ENCODE measurements around the gene S1PR4. TPM values are rescaled to one million over a fixed set of nuclear protein-coding genes. Genes with fewer than 3 reads are reported as not detected.
A peak's percentile ranks its signal among the peaks of the same experiment; 100 is the strongest.

Gene S1PR4
- total and polyA plus RNA-seq, 2 donors from 2014 or later, result 0.67 to 5.1 TPM

DNA sequence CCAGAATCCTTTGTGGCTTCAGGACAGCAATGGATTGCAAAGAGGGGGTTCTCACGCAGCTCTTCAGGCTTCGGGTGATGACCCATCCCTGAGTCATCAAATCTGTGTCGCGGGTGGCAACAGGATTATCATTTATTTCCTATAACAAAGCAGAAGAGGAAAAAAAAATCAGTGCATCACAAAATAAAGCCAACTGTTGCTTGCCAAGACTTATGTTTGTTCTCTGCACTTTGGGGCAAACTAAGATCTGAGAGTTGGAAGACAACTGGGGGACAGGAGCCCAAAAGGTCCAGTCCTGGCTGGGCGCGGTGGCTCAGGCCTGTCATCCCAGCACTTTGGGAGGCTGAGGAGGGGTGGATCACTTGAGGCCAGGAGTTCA lies 36.3 kb upstream of the S1PR4 start:
- intact Hi-C loops (cut with DNase I), result no loop called here
- Histone ChIP-seq H3K9ac (ENCODE audit: low read length in 3 of 3) (no peak overlapping the region), H3K4me3 (ENCODE audit: low read length in 3 of 3) (no peak overlapping the region), H3K27ac (ENCODE audit: low read depth in 2 of 2, low read length in 2 of 2) (peak overlapping the region; percentile 76 to 82), H3K36me3 (ENCODE audit: control insufficient read depth in 2 of 3, insufficient read depth in 3 of 3, low read length in 3 of 3) (no peaks in the 10 kb centered on the region), H3K27me3 (ENCODE audit: control insufficient read depth, insufficient read depth, low read length) (no peaks in the 10 kb centered on the region), H3K9me3 (ENCODE audit: control insufficient read depth in 2 of 3, insufficient read depth in 1 of 3, low read length in 3 of 3) (peaks cover 0 to 4% (median 0%) of the 10 kb centered on the region in 3 donors), H3K4me1 (ENCODE audit: control insufficient read depth in 2 of 3, insufficient read depth in 2 of 3, low read depth in 1 of 3, low read length in 3 of 3) (peaks cover 0 to 7% (median 4%) of the 10 kb centered on the region in 3 donors)
- TF ChIP-seq, protein P1, sequence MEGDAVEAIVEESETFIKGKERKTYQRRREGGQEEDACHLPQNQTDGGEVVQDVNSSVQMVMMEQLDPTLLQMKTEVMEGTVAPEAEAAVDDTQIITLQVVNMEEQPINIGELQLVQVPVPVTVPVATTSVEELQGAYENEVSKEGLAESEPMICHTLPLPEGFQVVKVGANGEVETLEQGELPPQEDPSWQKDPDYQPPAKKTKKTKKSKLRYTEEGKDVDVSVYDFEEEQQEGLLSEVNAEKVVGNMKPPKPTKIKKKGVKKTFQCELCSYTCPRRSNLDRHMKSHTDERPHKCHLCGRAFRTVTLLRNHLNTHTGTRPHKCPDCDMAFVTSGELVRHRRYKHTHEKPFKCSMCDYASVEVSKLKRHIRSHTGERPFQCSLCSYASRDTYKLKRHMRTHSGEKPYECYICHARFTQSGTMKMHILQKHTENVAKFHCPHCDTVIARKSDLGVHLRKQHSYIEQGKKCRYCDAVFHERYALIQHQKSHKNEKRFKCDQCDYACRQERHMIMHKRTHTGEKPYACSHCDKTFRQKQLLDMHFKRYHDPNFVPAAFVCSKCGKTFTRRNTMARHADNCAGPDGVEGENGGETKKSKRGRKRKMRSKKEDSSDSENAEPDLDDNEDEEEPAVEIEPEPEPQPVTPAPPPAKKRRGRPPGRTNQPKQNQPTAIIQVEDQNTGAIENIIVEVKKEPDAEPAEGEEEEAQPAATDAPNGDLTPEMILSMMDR (IDR thresholded peaks at IDR 0.05; ENCODE audit: borderline replicate concordance, extremely low read depth, insufficient read depth), result no peak
- FAIRE-seq (no peak), DNase-seq (no peak)

DNA sequence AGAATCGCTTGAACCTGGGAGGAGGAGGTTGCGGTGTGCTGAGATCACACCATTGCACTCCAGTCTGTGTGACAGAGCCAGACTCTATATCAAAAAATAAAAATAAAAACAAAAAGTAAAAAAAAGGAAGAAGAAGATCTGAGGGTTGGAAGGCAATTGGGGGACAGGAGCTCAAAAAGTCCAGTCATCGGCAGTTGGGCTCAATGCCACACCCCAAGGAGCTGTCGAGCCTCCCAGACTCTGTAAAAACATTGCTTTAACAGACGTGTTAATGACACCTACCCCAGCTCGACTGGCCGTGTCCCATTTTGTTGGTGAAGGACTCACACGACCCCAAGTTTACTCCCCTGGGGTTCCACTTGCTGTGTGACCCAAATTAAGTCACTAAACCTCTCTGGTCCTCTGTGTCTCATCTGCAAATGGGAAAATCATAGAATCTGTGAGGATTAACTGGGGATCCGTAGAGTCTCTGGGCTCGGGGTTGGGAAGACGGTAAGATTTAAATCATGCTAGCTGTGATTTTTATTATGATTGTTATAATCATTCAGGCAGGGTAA lies 35.7 kb upstream of the S1PR4 start:
- H3K36me3 ChIP-seq (ENCODE audit: control insufficient read depth in 2 of 3, insufficient read depth in 3 of 3, low read length in 3 of 3), result no peaks in the 10 kb centered on the region
- TF ChIP-seq, protein P1 (IDR thresholded peaks at IDR 0.05; ENCODE audit: borderline replicate concordance, extremely low read depth, insufficient read depth), result no peak
- no peak overlapping the region for H3K27ac ChIP-seq (ENCODE audit: low read depth in 2 of 2, low read length in 2 of 2)
- intact Hi-C loops (cut with DNase I), result no loop called here
- peaks cover 0 to 7% (median 4%) of the 10 kb centered on the region in 3 donors for H3K4me1 ChIP-seq (ENCODE audit: control insufficient read depth in 2 of 3, insufficient read depth in 2 of 3, low read depth in 1 of 3, low read length in 3 of 3)
- FAIRE-seq, result no peak
- H3K4me3 ChIP-seq (ENCODE audit: low read length in 3 of 3), result no peak overlapping the region
- H3K9me3 ChIP-seq (ENCODE audit: control insufficient read depth in 2 of 3, insufficient read depth in 1 of 3, low read length in 3 of 3), result peaks cover 0 to 4% (median 0%) of the 10 kb centered on the region in 3 donors
- no peak for DNase-seq
- H3K27me3 ChIP-seq (ENCODE audit: control insufficient read depth, insufficient read depth, low read length), result no peaks in the 10 kb centered on the region
- no peak overlapping the region for H3K9ac ChIP-seq (ENCODE audit: low read length in 3 of 3)

DNA sequence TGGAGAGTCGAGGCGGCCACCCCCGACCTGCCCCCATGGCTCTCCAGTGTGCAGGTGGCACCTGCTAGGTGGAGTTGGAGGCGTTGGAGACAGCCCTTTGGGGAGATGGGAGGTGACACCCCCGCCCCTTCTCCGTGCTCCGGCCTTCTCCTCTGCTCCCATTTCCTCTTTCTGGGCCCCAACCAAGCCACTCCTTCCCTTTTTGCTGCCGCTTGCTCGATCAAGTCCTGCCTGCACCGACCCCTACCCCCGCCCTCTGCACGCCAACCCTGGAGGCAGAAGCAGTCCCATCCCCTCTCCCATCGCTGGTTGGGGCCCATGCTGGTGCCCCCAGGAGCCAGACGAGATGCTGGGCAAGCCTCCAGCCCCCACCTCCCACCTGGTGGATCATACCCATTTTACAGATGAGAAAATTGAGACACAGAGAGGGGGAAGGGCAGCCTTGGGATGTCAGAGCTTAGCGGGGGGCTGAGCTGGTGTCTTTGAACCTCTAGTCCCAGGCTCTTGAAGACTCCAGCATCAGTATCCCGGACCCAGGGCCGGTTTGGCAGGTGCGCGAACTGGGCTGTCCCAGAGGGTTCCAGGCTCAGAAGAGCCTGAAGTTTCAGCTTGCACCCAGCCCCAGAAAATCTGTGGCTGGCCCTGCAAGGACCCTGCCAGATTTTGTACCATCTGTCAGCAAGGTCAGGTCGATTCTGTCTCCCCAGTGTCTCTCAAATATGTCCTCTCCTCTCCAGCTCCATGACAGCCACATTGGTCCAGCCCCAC lies 32.5 kb upstream of the S1PR4 start:
- Histone ChIP-seq H3K9me3 (ENCODE audit: control insufficient read depth in 2 of 3, insufficient read depth in 1 of 3, low read length in 3 of 3) (no peaks in the 10 kb centered on the region), H3K4me3 (ENCODE audit: low read length in 3 of 3) (no peak overlapping the region), H3K27ac (ENCODE audit: low read depth in 2 of 2, low read length in 2 of 2) (no peak overlapping the region), H3K9ac (ENCODE audit: low read length in 3 of 3) (no peak overlapping the region), H3K27me3 (ENCODE audit: control insufficient read depth, insufficient read depth, low read length) (no peaks in the 10 kb centered on the region), H3K36me3 (ENCODE audit: control insufficient read depth in 2 of 3, insufficient read depth in 3 of 3, low read length in 3 of 3) (no peaks in the 10 kb centered on the region), H3K4me1 (ENCODE audit: control insufficient read depth in 2 of 3, insufficient read depth in 2 of 3, low read depth in 1 of 3, low read length in 3 of 3) (peaks cover 0 to 5% (median 4%) of the 10 kb centered on the region in 3 donors)
- intact Hi-C loops (cut with DNase I), result no loop called here
- TF ChIP-seq, protein P1 (IDR thresholded peaks at IDR 0.05; ENCODE audit: borderline replicate concordance, extremely low read depth, insufficient read depth), result no peak
- FAIRE-seq (no peak), DNase-seq (no peak)
